Measurements from ENCODE around the gene AACS. TPM values are rescaled to one million over a fixed set of nuclear protein-coding genes. Genes with fewer than 3 reads are reported as not detected.

The AACS gene
- total RNA-seq, 1 experiment from 2014 or later: 46.8 TPM

- Histone ChIP-seq H3K27ac (no peak overlapping the region), H3F3A (ENCODE audit: insufficient read depth, low read depth) (no peaks in the 10 kb centered on the region), H3K36me3 (ENCODE audit: low read depth) (no peaks in the 10 kb centered on the region), H3K4me3 (no peak overlapping the region), H3K9me3 (ENCODE audit: insufficient read depth, low read depth) (no peaks in the 10 kb centered on the region), H3K27me3 (ENCODE audit: insufficient read depth, low read depth) (peaks cover 65% of the 10 kb centered on the region), H3K4me2 (peak overlapping the region; percentile 38; the same call in 1 of the 2 replicates), H3K4me1 (replicated peaks; ENCODE audit: insufficient read depth) (no peaks in the 10 kb centered on the region), H3K79me2 (ENCODE audit: low read depth) (no peaks in the 10 kb centered on the region), H2AFZ (no peak overlapping the region), H3K9me2 (ENCODE audit: insufficient read depth) (no peaks in the 10 kb centered on the region), H4K20me1 (ENCODE audit: insufficient read depth) (no peaks in the 10 kb centered on the region)
- no peak for TF ChIP-seq CTCF (conservative IDR thresholded peaks at IDR 0.05)
- TF ChIP-seq EZH2 (IDR thresholded peaks at IDR 0.05; ENCODE audit: low read depth): no peak
- intact Hi-C loops (cut with micrococcal nuclease; ENCODE audit: unreplicated experiment): loop anchor here (10.0 kb wide), 1 partner anchor 282 kb away; no protein-coding TSS in a partner anchor
- CTCF ChIA-PET: interaction anchor here (0.6 kb wide), 1 partner anchor 510 kb away, joined by 3 read pairs; no protein-coding TSS in a partner anchor
- no TSS peak for BruUV-seq (replicated peaks)
- no peak for DNase-seq
- POLR2A ChIA-PET (ENCODE audit: unreplicated experiment): no interaction called here
Measured at GRCh38 chr12:125187148-125187745, 122.0 kb downstream of the AACS start.

- Histone ChIP-seq H3K79me2 (ENCODE audit: low read depth) (no peaks in the 10 kb centered on the region), H3K9me2 (ENCODE audit: insufficient read depth) (no peaks in the 10 kb centered on the region), H3K36me3 (ENCODE audit: low read depth) (no peaks in the 10 kb centered on the region), H3K4me2 (no peak overlapping the region), H3K27me3 (ENCODE audit: insufficient read depth, low read depth) (peaks cover 68% of the 10 kb centered on the region), H2AFZ (no peak overlapping the region), H4K20me1 (ENCODE audit: insufficient read depth) (no peaks in the 10 kb centered on the region), H3K4me1 (replicated peaks; ENCODE audit: insufficient read depth) (no peaks in the 10 kb centered on the region), H3K4me3 (no peak overlapping the region), H3K9me3 (ENCODE audit: insufficient read depth, low read depth) (no peaks in the 10 kb centered on the region), H3K27ac (no peak overlapping the region), H3F3A (ENCODE audit: insufficient read depth, low read depth) (no peaks in the 10 kb centered on the region)
- ChIA-PET POLR2A (ENCODE audit: unreplicated experiment) (no interaction called here), CTCF (interaction anchor here (0.6 kb wide), 1 partner anchor 510 kb away, joined by 3 read pairs; no protein-coding TSS in a partner anchor)
- BruUV-seq (replicated peaks): no TSS peak
- intact Hi-C loops (cut with micrococcal nuclease; ENCODE audit: unreplicated experiment): loop anchor here (10.0 kb wide), 1 partner anchor 283 kb away; no protein-coding TSS in a partner anchor
- DNase-seq: no peak
- TF ChIP-seq CTCF (conservative IDR thresholded peaks at IDR 0.05): no peak
- no peak for TF ChIP-seq EZH2 (IDR thresholded peaks at IDR 0.05; ENCODE audit: low read depth)
Measured at GRCh38 chr12:125187780-125188741, 122.8 kb downstream of the AACS start.

- Histone ChIP-seq H3K27me3 (ENCODE audit: insufficient read depth, low read depth) (peaks cover 69% of the 10 kb centered on the region), H3K27ac (no peak overlapping the region), H3K9me2 (ENCODE audit: insufficient read depth) (no peaks in the 10 kb centered on the region), H3F3A (ENCODE audit: insufficient read depth, low read depth) (no peaks in the 10 kb centered on the region), H3K4me3 (no peak overlapping the region), H4K20me1 (ENCODE audit: insufficient read depth) (no peaks in the 10 kb centered on the region; the same call in 1 of the 2 replicates), H3K9me3 (ENCODE audit: insufficient read depth, low read depth) (no peaks in the 10 kb centered on the region), H2AFZ (no peak overlapping the region), H3K79me2 (ENCODE audit: low read depth) (no peaks in the 10 kb centered on the region), H3K36me3 (ENCODE audit: low read depth) (no peaks in the 10 kb centered on the region), H3K4me2 (no peak overlapping the region), H3K4me1 (replicated peaks; ENCODE audit: insufficient read depth) (no peaks in the 10 kb centered on the region)
- ChIA-PET CTCF (no interaction called here), POLR2A (ENCODE audit: unreplicated experiment) (no interaction called here)
- DNase-seq: no peak
- intact Hi-C loops (cut with micrococcal nuclease; ENCODE audit: unreplicated experiment): loop anchor here (10.0 kb wide), 1 partner anchor 284 kb away; no protein-coding TSS in a partner anchor
- BruUV-seq (replicated peaks): no TSS peak
- TF ChIP-seq EZH2 (IDR thresholded peaks at IDR 0.05; ENCODE audit: low read depth) (no peak), CTCF (conservative IDR thresholded peaks at IDR 0.05) (no peak)
Measured at GRCh38 chr12:125189015-125189414, 123.8 kb downstream of the AACS start.
